HepG2 (cell line): Measurements from ENCODE around the gene MOV10L1. TPM values are rescaled to one million over a fixed set of nuclear protein-coding genes. Genes with fewer than 3 reads are reported as not detected.

Source experiments
- ELF3 ChIP-seq: IDR thresholded peaks from 2 replicates; pipeline ENCODE4 v1.6.1; 2016; ENCODE audit warnings: missing genetic modification reagents, missing compliant biosample characterization
- GABPA ChIP-seq, 2 experiments: IDR thresholded peaks; 2 replicates each; pipeline ENCODE4 v1.6.1; 2011 to 2016; ENCODE audit warnings: low read depth in 2 of 2, low read length in 1 of 2, missing biosample characterization in 1 of 2, missing genetic modification characterization in 1 of 2
- HCFC1 ChIP-seq: fragments of 150-350 bp; IDR thresholded peaks from 2 replicates; pipeline ENCODE4 v1.6.1; 2014; ENCODE audit warnings: low read depth, low read length
- HIC2 ChIP-seq: sonication (generic); formaldehyde crosslinking; IDR thresholded peaks from 2 replicates; pipeline ENCODE4 v1.9.0; 2022; ENCODE audit warnings: low read depth, missing genetic modification reagents
- NFKBIZ ChIP-seq: IDR thresholded peaks from 2 replicates; pipeline ENCODE4 v1.6.1; 2018; ENCODE audit warnings: missing genetic modification reagents, missing compliant biosample characterization
- NONO ChIP-seq, 2 experiments: fragments of 450-650 bp in 1 of 2; sonication (generic) in 1 of 2; formaldehyde crosslinking in 1 of 2; IDR thresholded peaks in 1 of 2; conservative IDR thresholded peaks in 1 of 2; 2 replicates each; pipeline versions ENCODE4 v1.6.1 to v1.8.0; 2017 to 2022; ENCODE audit warnings: mild to moderate bottlenecking in 1 of 2, missing genetic modification reagents in 1 of 2, moderate library complexity in 1 of 2
- SCMH1 ChIP-seq: sonication (generic); formaldehyde crosslinking; IDR thresholded peaks from 2 replicates; pipeline ENCODE4 v1.9.0; 2021; ENCODE audit warnings: missing genetic modification reagents, mild to moderate bottlenecking, borderline replicate concordance
- SP1 ChIP-seq, 2 experiments: fragments of 450-650 bp in 1 of 2; sonication (generic) in 1 of 2; formaldehyde crosslinking in 1 of 2; IDR thresholded peaks; 2 replicates each; pipeline versions ENCODE4 v1.4.0 to v1.6.1; 2016 to 2020; ENCODE audit warnings: missing genetic modification reagents in 1 of 2
- SP5 ChIP-seq: IDR thresholded peaks from 2 replicates; pipeline ENCODE4 v1.6.1; 2016; ENCODE audit warnings: low read depth, borderline replicate concordance
- TEAD2 ChIP-seq: sonication (generic); formaldehyde crosslinking; IDR thresholded peaks from 2 replicates; pipeline ENCODE4 v1.9.0; 2021; ENCODE audit warnings: missing genetic modification reagents
- YEATS4 ChIP-seq: sonication (generic); formaldehyde crosslinking; IDR thresholded peaks from 2 replicates; pipeline ENCODE4 v1.4.0; 2020; ENCODE audit warnings: missing genetic modification reagents, borderline replicate concordance
- ZBTB42 ChIP-seq: sonication (generic); formaldehyde crosslinking; IDR thresholded peaks from 2 replicates; pipeline ENCODE4 v1.5.0; 2020; ENCODE audit warnings: mild to moderate bottlenecking, missing genetic modification reagents
- ZNF275 ChIP-seq: sonication (generic); formaldehyde crosslinking; IDR thresholded peaks from 2 replicates; pipeline ENCODE4 v1.8.0; 2022; ENCODE audit warnings: missing genetic modification reagents, mild to moderate bottlenecking, inconsistent platforms, borderline replicate concordance
- ZNF564 ChIP-seq: sonication (generic); formaldehyde crosslinking; IDR thresholded peaks from 2 replicates; pipeline ENCODE4 v1.8.1; 2023; ENCODE audit warnings: mild to moderate bottlenecking, missing genetic modification reagents
- ZNF574 ChIP-seq: sonication (generic); formaldehyde crosslinking; IDR thresholded peaks from 2 replicates; pipeline ENCODE4 v1.4.0; 2020; ENCODE audit warnings: missing genetic modification reagents
- ZNF891 ChIP-seq: sonication (generic); formaldehyde crosslinking; IDR thresholded peaks from 2 replicates; pipeline ENCODE4 v1.5.0; 2020; ENCODE audit warnings: mild to moderate bottlenecking, missing genetic modification reagents
- ZSCAN25 ChIP-seq: sonication (generic); formaldehyde crosslinking; IDR thresholded peaks from 2 replicates; pipeline ENCODE4 v1.8.0; 2022; ENCODE audit warnings: mild to moderate bottlenecking, missing genetic modification reagents
- ZXDC ChIP-seq: sonication (generic); formaldehyde crosslinking; IDR thresholded peaks from 2 replicates; pipeline ENCODE4 v1.5.0; 2020; ENCODE audit warnings: mild to moderate bottlenecking, missing genetic modification reagents
- polyA plus RNA-seq, 8 experiments: library from polyadenylated mRNA; depleted of rRNA in 3 of 8; stranded (reverse) in 7 of 8; unstranded in 1 of 8; fragments of >200 nt; fragmentation: Illumina TruSeq in 4 of 8; extraction: Trizol in 4 of 8; gene quantifications; 2 replicates each; pipeline versions ENCODE4 v1.2.1 to v1.2.3, GENCODE V29; 2011 to 2016; ENCODE audit warnings: low read depth in 4 of 8, missing spikeins in 1 of 8, mixed read lengths in 1 of 8; ENCODE audit not compliant: insufficient read depth in 1 of 8
- total RNA-seq, 5 experiments: library from RNA; depleted of rRNA; stranded (reverse); fragments of >200 nt; fragmentation: Illumina TruSeq; extraction: Trizol; gene quantifications; 2 replicates each; pipeline ENCODE4 v1.2.3, GENCODE V29; 2016; ENCODE audit warnings: low read depth in 1 of 5

Gene MOV10L1
- total and polyA plus RNA-seq, 2 of the 13 experiments (the other 11 are each of a cell fraction or from before 2014, with no cell fraction given): 0.11 to 0.12 TPM

GRCh38 chr22:50200461-50201190, 110.8 kb downstream of the MOV10L1 start, which contains the start of gene SELENOO (continued):
- no peak for TF ChIP-seq HIC2 (CRISPR knock-in tag)
- no peak for TF ChIP-seq ZNF564 (CRISPR knock-in tag)
- no peak for TF ChIP-seq SP1 (IDR thresholded peaks at IDR 0.05)
- peak; percentile 82 for TF ChIP-seq SP1 (CRISPR knock-in tag; IDR thresholded peaks at IDR 0.05)
- no peak for TF ChIP-seq SCMH1 (CRISPR knock-in tag)
- peak; percentile 62; the same call in 1 of the 2 replicates for TF ChIP-seq YEATS4 (CRISPR knock-in tag)
- 0 out of 2 replicates have a peak, but pooled peaks have one; percentile 9 for TF ChIP-seq ZNF891
- no peak for TF ChIP-seq NFKBIZ (CRISPR knock-in tag)
- no peak for TF ChIP-seq NONO (IDR thresholded peaks at IDR 0.05)
- TF ChIP-seq NONO (CRISPR knock-in tag; conservative IDR thresholded peaks at IDR 0.05): peak; percentile 54; the same call in 1 of the 2 replicates
- peak; percentile 55; the same call in 1 of the 2 replicates for TF ChIP-seq ZNF275 (CRISPR knock-in tag)
- TF ChIP-seq ZXDC (CRISPR knock-in tag): no peak
- no peak for TF ChIP-seq ZSCAN25
- TF ChIP-seq GABPA (IDR thresholded peaks at IDR 0.05; ENCODE audit: low read depth, low read length): peak; percentile 88
- TF ChIP-seq GABPA (CRISPR knock-in tag; IDR thresholded peaks at IDR 0.05; ENCODE audit: low read depth): peak; percentile 89
- peak; percentile 51 for TF ChIP-seq ZNF574 (CRISPR knock-in tag)
- 0 out of 2 replicates have a peak, but pooled peaks have one; percentile 14 for TF ChIP-seq SP5 (CRISPR knock-in tag)
- no peak for TF ChIP-seq ZBTB42
- TF ChIP-seq TEAD2 (CRISPR knock-in tag): no peak
- no peak for TF ChIP-seq ELF3
- peak; percentile 45; the same call in 1 of the 2 replicates for TF ChIP-seq HCFC1
